Activated B cell treated with CpG ODN at 0.5 μM for 24 hours (primary cell): Measurements from ENCODE around the gene NT5C3B. TPM values are rescaled to one million over a fixed set of nuclear protein-coding genes. Genes with fewer than 3 reads are reported as not detected.
"Not testable (repeated sequence)": the region's sequence is repeated elsewhere in the genome, so short reads cannot be mapped to it uniquely, and the experiment has no call there.

Source experiments
- ATAC-seq: fragments of 200-7000 bp; cut with Tn5 transposase; one replicate; pipeline ENCODE4 v1.10.0; 2021; ENCODE audit warnings: low read depth, mild to moderate bottlenecking, moderate library complexity
- CTCF ChIA-PET: fragments of 350-600 bp; sonication (Branson Sonifier 250); formaldehyde crosslinking; loops from one replicate; lab custom pipeline; 2021; ENCODE audit warnings: antibody characterized with exemption; lab: Charles Lee
- POLR2A ChIA-PET: fragments of 350-600 bp; sonication (Branson Sonifier 250); formaldehyde crosslinking; loops from one replicate; lab custom pipeline; 2021; ENCODE audit warnings: antibody characterized with exemption; lab: Charles Lee
- DNase-seq: peaks from one replicate; pipeline ENCODE4 v3.0.0; 2022
- H3K27ac Mint-ChIP-seq: one replicate; pipeline ENCODE4 v1.8.0; 2020; ENCODE audit warnings: mixed read lengths
- H3K27me3 Mint-ChIP-seq: one replicate; pipeline ENCODE4 v1.8.0; 2021; ENCODE audit warnings: mixed read lengths
- H3K36me3 Mint-ChIP-seq: one replicate; pipeline ENCODE4 v1.8.0; 2021; ENCODE audit warnings: low read depth, mixed read lengths
- H3K4me1 Mint-ChIP-seq: one replicate; pipeline ENCODE4 v1.8.0; 2021; ENCODE audit warnings: mixed read lengths
- H3K4me3 Mint-ChIP-seq: one replicate; pipeline ENCODE4 v1.8.0; 2020; ENCODE audit warnings: mild to moderate bottlenecking, mixed read lengths
- H3K9me3 Mint-ChIP-seq: one replicate; pipeline ENCODE4 v1.8.0; 2020; ENCODE audit warnings: mixed read lengths
- intact Hi-C: fragments of 100-400 bp; cut with micrococcal nuclease; formaldehyde crosslinking; loops from one replicate; pipeline ENCODE4 v1.15.1; 2024
- total RNA-seq: library from RNA; stranded (reverse); gene quantifications from 2 replicates; pipeline ENCODE4 v1.2.3, GENCODE V29; 2022
- TF ChIP-seq, protein P1 (sequence below): fragments of 200-600 bp; IDR thresholded peaks from one replicate; pipeline ENCODE4 v1.8.0; 2022; ENCODE audit warnings: antibody characterized with exemption, mild to moderate bottlenecking

The NT5C3B gene
- total RNA-seq, 1 donor from 2014 or later: 38.7 TPM

DNA sequence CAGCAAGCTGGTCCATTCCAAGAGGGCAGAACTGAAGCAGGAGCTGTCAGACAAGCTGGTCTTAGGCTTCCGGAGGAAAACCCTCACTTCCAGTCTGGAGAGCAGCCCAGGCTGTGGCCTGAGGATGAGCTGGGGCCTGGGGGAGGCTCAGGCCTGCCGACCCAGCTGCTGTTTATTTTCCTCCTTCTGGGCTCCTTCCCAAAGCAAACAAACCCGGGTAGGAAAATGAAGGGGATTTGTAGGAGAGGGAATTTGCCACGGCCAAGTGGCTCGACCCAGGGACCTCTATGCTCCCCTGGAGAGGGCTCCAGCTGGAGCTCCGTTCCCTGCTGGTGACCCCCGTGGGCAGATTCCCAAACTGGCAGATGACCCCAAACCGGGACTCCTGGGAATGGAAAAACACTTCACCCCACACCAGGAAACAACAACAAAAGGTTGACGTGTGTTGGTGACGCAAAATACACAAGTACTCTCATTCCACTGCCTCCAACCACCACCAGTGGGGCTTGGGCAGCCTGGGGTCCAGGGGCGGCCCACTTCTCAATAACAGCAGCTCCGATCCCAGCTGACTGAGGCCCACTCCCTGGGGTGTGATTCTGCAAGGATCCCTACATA is 58.4 kb downstream of the NT5C3B start:
- no peak for DNase-seq
- TF ChIP-seq, protein P1, sequence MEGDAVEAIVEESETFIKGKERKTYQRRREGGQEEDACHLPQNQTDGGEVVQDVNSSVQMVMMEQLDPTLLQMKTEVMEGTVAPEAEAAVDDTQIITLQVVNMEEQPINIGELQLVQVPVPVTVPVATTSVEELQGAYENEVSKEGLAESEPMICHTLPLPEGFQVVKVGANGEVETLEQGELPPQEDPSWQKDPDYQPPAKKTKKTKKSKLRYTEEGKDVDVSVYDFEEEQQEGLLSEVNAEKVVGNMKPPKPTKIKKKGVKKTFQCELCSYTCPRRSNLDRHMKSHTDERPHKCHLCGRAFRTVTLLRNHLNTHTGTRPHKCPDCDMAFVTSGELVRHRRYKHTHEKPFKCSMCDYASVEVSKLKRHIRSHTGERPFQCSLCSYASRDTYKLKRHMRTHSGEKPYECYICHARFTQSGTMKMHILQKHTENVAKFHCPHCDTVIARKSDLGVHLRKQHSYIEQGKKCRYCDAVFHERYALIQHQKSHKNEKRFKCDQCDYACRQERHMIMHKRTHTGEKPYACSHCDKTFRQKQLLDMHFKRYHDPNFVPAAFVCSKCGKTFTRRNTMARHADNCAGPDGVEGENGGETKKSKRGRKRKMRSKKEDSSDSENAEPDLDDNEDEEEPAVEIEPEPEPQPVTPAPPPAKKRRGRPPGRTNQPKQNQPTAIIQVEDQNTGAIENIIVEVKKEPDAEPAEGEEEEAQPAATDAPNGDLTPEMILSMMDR: no peak
- H3K27ac Mint-ChIP-seq: no peak overlapping the region
- H3K4me1 Mint-ChIP-seq: peaks cover 35% of the 10 kb centered on the region
- peaks cover 8% of the 10 kb centered on the region for H3K36me3 Mint-ChIP-seq
- H3K9me3 Mint-ChIP-seq: no peaks in the 10 kb centered on the region
- POLR2A ChIA-PET: interaction anchor here (0.6 to 1.5 kb wide), 4 partner anchors 8 to 86 kb away, joined by 3 to 8 read pairs (median 6); partner anchors contain the start of gene JUP
- ATAC-seq: no peak
- intact Hi-C loops: no loop called here
- CTCF ChIA-PET: interaction anchor here (2.0 kb wide), 1 partner anchor 9 kb away, joined by 8 read pairs; the partner anchor contains the start of gene JUP
- no peak overlapping the region for H3K4me3 Mint-ChIP-seq
- no peaks in the 10 kb centered on the region for H3K27me3 Mint-ChIP-seq

DNA sequence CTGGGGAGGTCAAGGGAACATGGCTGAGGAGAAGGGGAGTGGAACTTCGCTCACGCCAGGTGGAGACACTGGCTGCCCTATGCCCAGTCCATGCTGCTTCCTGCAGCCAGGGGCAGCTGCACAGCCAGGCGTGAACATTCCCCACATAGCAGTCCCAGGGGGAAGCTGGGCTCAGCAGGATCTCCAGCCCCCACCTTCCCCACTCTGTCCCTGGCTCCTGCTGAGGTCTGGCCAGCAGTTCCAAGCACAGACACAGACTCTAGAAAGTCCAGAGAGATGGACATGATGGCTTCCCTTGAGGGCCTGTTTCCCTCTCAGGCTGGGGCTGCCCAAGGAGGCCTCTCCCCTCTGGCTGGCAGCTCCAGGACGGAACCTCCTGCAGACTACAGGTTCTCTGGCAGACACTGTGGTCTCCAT is 58.9 kb downstream of the NT5C3B start:
- DNase-seq: no peak
- POLR2A ChIA-PET: interaction anchor here (1.2 kb wide), 1 partner anchor 9 kb away, joined by 3 read pairs; no protein-coding TSS in a partner anchor
- Mint-ChIP-seq H3K4me1 (peaks cover 33% of the 10 kb centered on the region), H3K4me3 (no peak overlapping the region), H3K27ac (no peak overlapping the region), H3K27me3 (no peaks in the 10 kb centered on the region), H3K36me3 (peaks cover 8% of the 10 kb centered on the region), H3K9me3 (no peaks in the 10 kb centered on the region)
- no peak for ATAC-seq
- intact Hi-C loops: no loop called here
- CTCF ChIA-PET: interaction anchor here (2.0 kb wide), 1 partner anchor 9 kb away, joined by 8 read pairs; the partner anchor contains the start of gene JUP
- TF ChIP-seq, protein P1: no peak

DNA sequence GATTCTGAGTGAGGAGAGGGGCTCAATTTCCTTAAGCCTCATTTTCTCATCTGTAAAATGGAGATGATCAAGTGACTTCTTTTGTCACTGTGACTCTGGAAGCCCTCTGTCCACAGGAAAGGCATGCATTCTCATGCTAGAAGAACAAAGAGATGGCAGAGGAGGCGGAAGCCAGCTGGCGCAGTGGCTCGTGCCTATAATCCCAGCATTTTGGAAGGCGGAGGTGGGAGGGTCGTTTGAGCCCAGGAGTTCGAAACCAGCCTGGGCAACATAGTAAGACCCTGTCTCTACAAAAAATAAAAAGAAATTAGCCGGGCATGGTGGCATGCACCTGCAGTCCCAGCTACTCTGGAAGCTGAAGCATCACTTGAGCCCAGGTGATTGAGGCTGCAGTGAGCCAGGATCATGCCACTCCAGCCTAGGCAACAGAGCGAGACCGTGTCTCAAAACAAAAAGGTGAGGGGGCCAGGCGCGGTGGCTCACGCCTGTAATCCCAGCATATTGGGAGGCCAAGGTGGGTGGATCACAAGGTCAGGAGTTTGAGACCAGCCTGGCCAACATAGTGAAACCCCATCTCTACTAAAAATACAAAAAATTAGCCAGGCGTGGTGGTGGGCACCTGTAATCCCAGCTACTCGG is 59.7 kb downstream of the NT5C3B start:
- intact Hi-C loops, H3K27me3 Mint-ChIP-seq, DNase-seq, H3K4me3 Mint-ChIP-seq, H3K27ac Mint-ChIP-seq, ATAC-seq, H3K9me3 Mint-ChIP-seq: not testable (repeated sequence)
- Mint-ChIP-seq H3K4me1 (peaks cover 32% of the 10 kb centered on the region), H3K36me3 (peaks cover 12% of the 10 kb centered on the region)
- POLR2A ChIA-PET: interaction anchor here (1.2 kb wide), 1 partner anchor 10 kb away, joined by 3 read pairs; no protein-coding TSS in a partner anchor
- CTCF ChIA-PET: interaction anchor here (2.0 kb wide), 1 partner anchor 10 kb away, joined by 8 read pairs; the partner anchor contains the start of gene JUP

DNA sequence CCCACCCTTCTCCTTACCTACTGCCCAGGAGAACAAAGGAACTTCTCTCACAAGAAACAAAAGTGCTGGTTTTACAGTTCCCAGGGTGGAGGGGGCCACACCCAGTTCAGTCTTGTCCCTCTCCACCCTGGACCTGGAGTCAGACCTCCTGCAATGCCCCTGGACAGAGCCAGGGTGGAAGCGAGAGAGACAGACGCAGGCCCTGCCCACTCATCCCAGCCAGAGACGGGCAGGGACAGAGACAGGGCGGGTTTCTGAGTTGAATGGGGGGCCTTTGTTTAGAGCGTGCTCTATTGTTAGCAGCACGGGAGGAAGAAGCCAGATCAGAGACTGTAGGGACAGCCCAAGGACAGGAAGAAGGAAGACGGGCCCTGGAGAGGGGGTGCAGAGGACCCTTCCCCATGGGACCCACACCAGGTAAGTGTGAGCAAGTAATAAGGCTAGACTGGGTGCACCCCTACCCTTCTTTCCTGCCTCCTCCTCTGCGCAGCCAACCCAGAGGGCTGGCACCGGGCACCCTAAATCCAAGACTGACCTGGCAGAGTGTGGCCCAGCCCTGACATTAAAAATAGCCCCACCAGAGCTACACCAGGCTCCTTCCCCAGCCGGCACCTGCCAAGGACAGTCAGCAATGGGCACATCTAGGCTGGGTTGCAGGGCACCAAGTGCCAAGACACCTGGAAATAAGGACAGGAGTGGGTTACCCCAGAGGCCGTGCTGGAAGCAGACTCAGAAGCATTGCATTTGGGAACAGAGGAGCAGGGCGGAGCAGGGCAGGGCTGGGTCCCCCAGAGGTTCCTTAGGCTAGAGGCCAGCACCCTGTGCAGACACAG is 60.4 kb downstream of the NT5C3B start:
- Mint-ChIP-seq H3K27ac (no peak overlapping the region), H3K4me1 (peaks cover 32% of the 10 kb centered on the region), H3K9me3 (no peaks in the 10 kb centered on the region), H3K4me3 (no peak overlapping the region), H3K27me3 (no peaks in the 10 kb centered on the region), H3K36me3 (peaks cover 13% of the 10 kb centered on the region)
- ChIA-PET CTCF (no interaction called here), POLR2A (no interaction called here)
- intact Hi-C loops: no loop called here
- no peak for DNase-seq
- TF ChIP-seq, protein P1: no peak
- no peak for ATAC-seq

Other genes with a start within 250 kb of the NT5C3B start
- gene KRT14, start 249.3 kb downstream of the NT5C3B start, total RNA-seq: not detected in 2 replicates
- gene KRT16, start 223.5 kb downstream of the NT5C3B start, total RNA-seq: not detected in 2 replicates
- gene KRT17, start 211.7 kb downstream of the NT5C3B start, total RNA-seq: not detected in 2 replicates
- gene EIF1, start 147.3 kb downstream of the NT5C3B start, total RNA-seq: 843 and 900 TPM in 2 replicates
- gene GAST, start 123.9 kb downstream of the NT5C3B start, total RNA-seq: not detected in 2 replicates
- 0.10 and 0.11 TPM in 2 replicates for gene HAP1, start 101.6 kb downstream of the NT5C3B start, total RNA-seq
- gene JUP, start 49.5 kb downstream of the NT5C3B start, total RNA-seq: 27.3 and 31.1 TPM in 2 replicates
- 0.76 and 1.9 TPM in 2 replicates for gene P3H4, start 24.3 kb downstream of the NT5C3B start, total RNA-seq
- gene FKBP10, start 23.2 kb downstream of the NT5C3B start, total RNA-seq: 0.54 and 0.86 TPM in 2 replicates
- gene KLHL10, start 1.6 kb upstream of the NT5C3B start, total RNA-seq: not detected in 2 replicates
- 13.6 and 17.3 TPM in 2 replicates for gene KLHL11, start 29.2 kb upstream of the NT5C3B start, total RNA-seq
- gene ACLY, start 82.7 kb upstream of the NT5C3B start, total RNA-seq: 133 and 143 TPM in 2 replicates
- gene ODAD4, start 94.4 kb upstream of the NT5C3B start, total RNA-seq: 0.56 and 1.1 TPM in 2 replicates
- gene CNP, start 130.6 kb upstream of the NT5C3B start, total RNA-seq: 47.2 and 48.0 TPM in 2 replicates
- 130 and 152 TPM in 2 replicates for gene DNAJC7, start 181.2 kb upstream of the NT5C3B start, total RNA-seq
- 23.9 and 25.8 TPM in 2 replicates for gene NKIRAS2, start 183.9 kb upstream of the NT5C3B start, total RNA-seq
- gene C17orf113, start 214.4 kb upstream of the NT5C3B start, total RNA-seq: 3.1 and 4.5 TPM in 2 replicates